Type B pancreatic cell (in vitro differentiated cells): ENCODE data around the gene HSF2BP. TPM values are rescaled to one million over a fixed set of nuclear protein-coding genes. Genes with fewer than 3 reads are reported as not detected.
"Not testable (repeated sequence)": the region's sequence is repeated elsewhere in the genome, so short reads cannot be mapped to it uniquely, and the experiment has no call there.

Experiments
- DNase-seq: peaks from one replicate; pipeline ENCODE4 v3.0.0; 2021; ENCODE audit warnings: mixed read lengths; ENCODE audit not compliant: unreplicated experiment; ENCODE audit errors: extremely low spot score
- H3K27ac Mint-ChIP-seq: 2 replicates; pipeline ENCODE4 v1.8.0; 2021; ENCODE audit warnings: mild to moderate bottlenecking, mixed read lengths
- H3K27me3 Mint-ChIP-seq: 2 replicates; pipeline ENCODE4 v1.8.0; 2021; ENCODE audit warnings: mixed read lengths
- H3K36me3 Mint-ChIP-seq: 2 replicates; pipeline ENCODE4 v1.8.0; 2021; ENCODE audit warnings: mixed read lengths
- H3K4me1 Mint-ChIP-seq: one replicate; pipeline ENCODE4 v1.8.0; 2021; ENCODE audit warnings: mixed read lengths; ENCODE audit not compliant: unreplicated experiment
- H3K4me3 Mint-ChIP-seq: 2 replicates; pipeline ENCODE4 v1.8.0; 2021; ENCODE audit warnings: mild to moderate bottlenecking, mixed read lengths
- H3K9me3 Mint-ChIP-seq: 2 replicates; pipeline ENCODE4 v1.8.0; 2021; ENCODE audit warnings: mixed read lengths
- CTCF ChIP-seq: fragments of 200-600 bp; sonication (generic); conservative IDR thresholded peaks from 2 replicates; pipeline ENCODE4 v1.5.0; 2021; ENCODE audit warnings: antibody characterized with exemption, mild to moderate bottlenecking
- total RNA-seq: library from RNA; stranded (reverse); gene quantifications from 2 replicates; pipeline ENCODE4 v1.2.1, GENCODE V29; 2021; ENCODE audit warnings: low replicate concordance

Gene HSF2BP
- total RNA-seq, 1 donor from 2014 or later: 1.3 TPM

- Mint-ChIP-seq H3K27me3 (no peaks in the 10 kb centered on the region), H3K4me1 (peaks cover 4% of the 10 kb centered on the region), H3K4me3 (no peak overlapping the region), H3K36me3 (no peaks in the 10 kb centered on the region), H3K27ac (no peak overlapping the region), H3K9me3 (no peaks in the 10 kb centered on the region)
- no peak for DNase-seq
- no peak for TF ChIP-seq CTCF
Observed at GRCh38 chr21:43575473-43575844, 83.8 kb downstream of the HSF2BP start.

GRCh38 chr21:43574741-43575472 is 84.4 kb downstream of the HSF2BP start:
- Mint-ChIP-seq H3K27ac (no peak overlapping the region), H3K36me3 (no peaks in the 10 kb centered on the region), H3K9me3 (no peaks in the 10 kb centered on the region), H3K4me1 (peaks cover 4% of the 10 kb centered on the region), H3K4me3 (no peak overlapping the region), H3K27me3 (no peaks in the 10 kb centered on the region)
- TF ChIP-seq CTCF: no peak
- DNase-seq: no peak

- Mint-ChIP-seq H3K36me3 (no peaks in the 10 kb centered on the region), H3K4me3 (no peak overlapping the region), H3K9me3 (no peaks in the 10 kb centered on the region), H3K27me3 (no peaks in the 10 kb centered on the region), H3K4me1 (peaks cover 4% of the 10 kb centered on the region), H3K27ac (no peak overlapping the region)
- no peak for DNase-seq
- TF ChIP-seq CTCF: no peak
Observed at GRCh38 chr21:43573921-43574320, 85.4 kb downstream of the HSF2BP start.

GRCh38 chr21:43572446-43572845 is 86.8 kb downstream of the HSF2BP start:
- no peak for TF ChIP-seq CTCF
- Mint-ChIP-seq H3K36me3 (no peaks in the 10 kb centered on the region), H3K4me3 (no peak overlapping the region), H3K4me1 (peaks cover 4% of the 10 kb centered on the region), H3K27me3 (no peaks in the 10 kb centered on the region), H3K27ac (no peak overlapping the region), H3K9me3 (no peaks in the 10 kb centered on the region)
- DNase-seq: no peak

GRCh38 chr21:43571976-43572375 is 87.3 kb downstream of the HSF2BP start:
- peaks cover 4% of the 10 kb centered on the region for H3K4me1 Mint-ChIP-seq
- no peak for DNase-seq
- H3K9me3 Mint-ChIP-seq: no peaks in the 10 kb centered on the region
- H3K27ac Mint-ChIP-seq: no peak overlapping the region
- TF ChIP-seq CTCF: no peak
- no peak overlapping the region for H3K4me3 Mint-ChIP-seq
- no peaks in the 10 kb centered on the region for H3K36me3 Mint-ChIP-seq
- no peaks in the 10 kb centered on the region for H3K27me3 Mint-ChIP-seq

GRCh38 chr21:43570195-43570594 is 89.1 kb downstream of the HSF2BP start:
- not testable (repeated sequence) for H3K9me3 Mint-ChIP-seq, H3K27me3 Mint-ChIP-seq, DNase-seq, H3K4me1 Mint-ChIP-seq, H3K4me3 Mint-ChIP-seq, H3K27ac Mint-ChIP-seq, H3K36me3 Mint-ChIP-seq

- H3K27me3 Mint-ChIP-seq: not testable (repeated sequence)
Observed at GRCh38 chr21:43562451-43562850, 96.8 kb downstream of the HSF2BP start.

GRCh38 chr21:43540561-43540960 is 118.7 kb downstream of the HSF2BP start:
- not testable (repeated sequence) for H3K36me3 Mint-ChIP-seq

More at GRCh38 chr21:43562451-43562850, 96.8 kb downstream of the HSF2BP start:
- DNase-seq, H3K4me1 Mint-ChIP-seq, H3K4me3 Mint-ChIP-seq, H3K36me3 Mint-ChIP-seq, H3K9me3 Mint-ChIP-seq, H3K27ac Mint-ChIP-seq: not testable (repeated sequence)

GRCh38 chr21:43522495-43523131 is 136.7 kb downstream of the HSF2BP start:
- DNase-seq, H3K4me3 Mint-ChIP-seq, H3K9me3 Mint-ChIP-seq, H3K4me1 Mint-ChIP-seq, H3K36me3 Mint-ChIP-seq, H3K27me3 Mint-ChIP-seq, H3K27ac Mint-ChIP-seq: not testable (repeated sequence)

More at GRCh38 chr21:43540561-43540960, 118.7 kb downstream of the HSF2BP start:
- not testable (repeated sequence) for H3K4me3 Mint-ChIP-seq, H3K27ac Mint-ChIP-seq, DNase-seq, H3K4me1 Mint-ChIP-seq, H3K27me3 Mint-ChIP-seq, H3K9me3 Mint-ChIP-seq
